NCI-H2227 (cell line): ENCODE data around the gene ARID3A.

Source experiments
- DNase-seq: peaks from one replicate; lab custom pipeline; 2025; ENCODE audit not compliant: unreplicated experiment; lab: John Stamatoyannopoulos, UW

ARID3A gene

DNA sequence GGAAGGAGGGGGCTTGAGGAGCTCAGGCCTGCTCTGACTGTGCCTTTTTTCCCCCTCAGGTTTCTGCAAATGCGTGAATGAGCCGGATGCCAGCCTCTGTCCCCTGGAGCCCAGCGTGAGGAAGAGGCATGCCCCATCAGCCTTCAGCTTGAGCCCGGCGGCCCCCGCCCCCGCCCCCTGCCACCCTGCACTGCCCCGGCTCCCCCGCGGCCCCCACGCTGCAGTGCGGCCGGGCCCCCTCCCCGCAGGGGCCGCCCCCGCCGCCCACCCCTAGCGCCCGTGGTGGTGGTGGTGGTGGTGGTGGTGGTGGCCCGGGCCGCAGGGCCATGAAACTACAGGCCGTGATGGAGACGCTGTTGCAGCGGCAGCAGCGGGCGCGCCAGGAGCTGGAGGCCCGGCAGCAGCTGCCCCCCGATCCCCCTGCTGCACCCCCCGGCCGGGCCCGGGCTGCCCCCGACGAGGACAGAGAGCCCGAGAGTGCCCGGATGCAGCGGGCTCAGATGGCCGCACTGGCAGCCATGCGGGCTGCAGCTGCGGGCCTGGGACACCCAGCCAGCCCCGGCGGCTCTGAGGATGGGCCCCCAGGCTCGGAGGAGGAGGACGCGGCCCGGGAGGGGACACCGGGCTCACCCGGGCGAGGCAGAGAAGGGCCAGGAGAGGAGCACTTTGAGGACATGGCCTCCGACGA, 3.5 kb downstream of the ARID3A start:
- DNase-seq: no peak

GRCh38 chr19:929891-930258, 4.0 kb downstream of the ARID3A start:
- no peak for DNase-seq

GRCh38 chr19:931860-932647, 6.2 kb downstream of the ARID3A start:
- DNase-seq: no peak

- DNase-seq: no peak
Observed at GRCh38 chr19:932648-933552, 7.1 kb downstream of the ARID3A start.

GRCh38 chr19:933553-933882, 7.7 kb downstream of the ARID3A start:
- no peak for DNase-seq

DNA sequence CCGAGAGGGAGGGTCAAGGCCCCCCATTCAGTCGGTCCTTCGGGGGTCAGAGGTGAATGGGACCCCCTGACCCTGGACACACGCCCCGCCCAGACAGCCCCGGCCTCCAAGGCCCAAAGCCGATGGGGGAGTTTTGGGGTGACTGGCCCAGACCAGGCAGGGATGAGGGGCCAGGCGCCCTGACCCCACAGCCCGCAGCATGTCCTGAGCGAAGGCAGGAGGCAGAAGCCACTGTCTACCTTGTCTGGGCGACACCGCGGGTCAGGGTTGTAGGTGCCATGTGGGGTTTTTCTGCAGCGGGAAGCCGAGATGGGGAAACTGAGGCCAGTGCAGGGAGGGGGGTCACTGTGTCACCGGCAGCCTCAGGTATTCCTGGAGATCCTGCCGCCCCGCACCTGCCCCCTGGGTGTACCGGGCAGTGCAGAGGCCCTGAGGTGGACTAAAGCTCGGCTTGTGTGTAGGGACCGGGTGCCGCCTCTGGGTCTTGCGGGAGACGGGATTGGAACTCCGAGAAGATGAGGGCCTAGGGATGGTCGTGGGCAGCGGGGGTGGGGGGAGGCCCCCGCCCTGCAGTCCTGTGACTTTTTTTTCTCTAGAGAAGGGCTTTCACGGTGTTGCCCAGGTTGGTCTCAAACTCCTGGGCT, 8.5 kb downstream of the ARID3A start:
- no peak for DNase-seq

GRCh38 chr19:934865-935479, 9.1 kb downstream of the ARID3A start:
- DNase-seq: no peak

DNA sequence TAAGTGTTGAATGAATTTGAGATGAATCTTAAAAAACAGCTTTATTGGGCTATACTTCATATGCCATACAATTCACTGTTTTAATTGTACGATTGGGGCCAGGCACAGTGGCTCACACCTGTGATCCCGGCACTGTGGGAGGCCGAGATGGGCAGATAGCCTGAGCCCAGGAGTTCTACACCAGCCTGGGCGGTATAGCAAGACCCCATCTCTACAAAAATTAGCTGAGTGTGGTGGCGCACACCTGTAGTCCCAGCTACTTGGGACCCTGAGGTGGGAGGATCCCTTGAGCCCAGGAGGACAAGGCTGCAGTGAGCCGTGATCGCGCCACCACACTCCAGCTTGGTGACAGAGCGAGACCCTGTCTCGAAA, 10.3 kb downstream of the ARID3A start:
- no peak for DNase-seq

DNA sequence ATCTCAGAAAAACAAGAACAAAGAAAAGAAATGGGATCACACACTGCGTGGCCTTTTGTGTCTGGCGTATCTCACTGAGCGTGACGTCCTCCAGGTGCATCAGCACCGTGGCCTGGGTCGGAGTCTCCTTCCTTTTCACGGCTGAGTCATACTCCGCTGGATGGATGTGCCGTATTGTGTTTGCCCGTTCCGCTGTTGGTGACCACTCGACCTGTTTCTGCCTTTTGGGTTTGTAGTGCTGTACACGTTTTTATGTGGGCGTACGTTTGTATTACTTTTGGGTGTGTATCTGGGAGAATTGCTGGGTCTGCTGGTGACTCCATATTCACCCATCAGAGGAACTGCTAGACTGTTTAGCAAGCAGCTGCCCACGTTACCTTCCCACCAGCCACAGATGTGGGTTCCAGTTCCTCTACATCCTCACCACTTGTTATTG, 11.4 kb downstream of the ARID3A start:
- no peak for DNase-seq

DNA sequence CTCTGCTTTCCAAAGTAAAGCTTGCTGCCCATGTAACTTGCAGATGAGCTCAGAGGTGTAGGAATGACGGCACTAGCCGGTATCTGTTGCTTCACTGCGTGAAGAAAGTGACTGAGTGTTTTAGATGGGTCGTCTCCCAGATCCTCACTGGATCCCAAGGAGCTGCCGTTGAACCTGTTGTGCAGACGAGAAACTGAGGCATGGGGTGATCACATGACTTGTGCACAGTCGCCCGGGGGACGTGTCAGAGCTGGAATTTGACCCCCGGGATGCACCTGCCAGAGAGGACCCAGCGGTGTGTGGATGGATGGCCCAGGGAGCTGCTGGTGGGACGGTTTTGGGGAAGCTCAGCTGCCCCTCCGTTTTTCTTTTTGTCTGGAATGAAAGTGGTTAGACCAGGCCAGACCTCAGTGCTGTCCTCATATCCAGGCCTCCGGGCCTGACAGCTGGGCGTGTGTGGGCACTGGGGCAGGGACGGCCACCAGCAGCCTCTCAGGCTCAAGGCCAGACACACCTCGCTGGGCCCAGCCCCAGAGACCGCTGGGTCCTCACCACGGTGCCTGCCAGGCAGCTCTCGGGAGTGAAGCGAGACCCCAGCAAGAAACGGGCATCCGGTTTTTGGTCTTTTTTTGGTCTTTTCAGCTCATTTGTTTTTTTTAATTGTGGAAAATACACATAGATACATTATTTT, 12.5 kb downstream of the ARID3A start:
- DNase-seq: no peak

DNA sequence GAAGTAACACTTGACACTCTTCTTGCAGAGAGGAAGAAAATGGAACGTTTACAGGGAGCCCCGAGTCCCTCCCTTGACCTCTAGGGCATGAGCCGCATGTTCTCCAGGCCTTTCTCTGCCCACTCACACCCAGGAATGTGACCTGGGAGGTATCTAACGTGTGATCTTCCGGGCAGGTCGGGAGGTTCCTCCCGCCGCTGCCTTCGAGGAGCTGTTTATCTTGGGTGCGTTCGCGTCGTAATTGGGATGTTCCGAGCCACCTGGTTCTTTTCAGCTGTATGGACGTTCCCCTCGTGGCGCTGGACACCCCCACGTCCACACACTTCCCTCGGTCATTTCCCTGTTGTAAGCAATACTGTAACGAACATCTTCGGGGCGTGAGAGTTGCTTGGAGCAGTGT, 13.6 kb downstream of the ARID3A start:
- no peak for DNase-seq

DNA sequence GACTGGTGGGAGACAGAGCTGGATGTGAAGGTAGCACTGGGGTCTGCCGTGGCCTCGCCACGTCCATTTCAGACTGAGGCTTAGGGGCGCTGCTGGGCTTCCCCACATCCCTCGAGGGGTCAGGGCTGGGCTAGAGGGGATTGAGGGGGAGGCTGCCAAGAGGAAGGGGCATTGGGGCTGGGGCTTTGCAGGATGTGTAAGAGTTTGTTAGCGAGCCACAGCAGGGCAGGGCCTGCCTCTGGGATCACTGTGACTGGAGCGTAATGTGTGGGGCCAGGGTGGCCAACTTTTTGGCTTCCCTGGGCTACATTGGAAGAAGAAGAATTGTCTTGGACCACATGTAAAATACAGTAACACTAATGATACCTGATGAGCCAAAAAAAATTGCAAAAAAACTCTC, 14.1 kb downstream of the ARID3A start:
- DNase-seq: no peak

- DNase-seq: peak; percentile 30
Observed at GRCh38 chr19:940591-941291, 14.9 kb downstream of the ARID3A start.

- no peak for DNase-seq
Observed at GRCh38 chr19:941292-942132, 15.7 kb downstream of the ARID3A start.

DNA sequence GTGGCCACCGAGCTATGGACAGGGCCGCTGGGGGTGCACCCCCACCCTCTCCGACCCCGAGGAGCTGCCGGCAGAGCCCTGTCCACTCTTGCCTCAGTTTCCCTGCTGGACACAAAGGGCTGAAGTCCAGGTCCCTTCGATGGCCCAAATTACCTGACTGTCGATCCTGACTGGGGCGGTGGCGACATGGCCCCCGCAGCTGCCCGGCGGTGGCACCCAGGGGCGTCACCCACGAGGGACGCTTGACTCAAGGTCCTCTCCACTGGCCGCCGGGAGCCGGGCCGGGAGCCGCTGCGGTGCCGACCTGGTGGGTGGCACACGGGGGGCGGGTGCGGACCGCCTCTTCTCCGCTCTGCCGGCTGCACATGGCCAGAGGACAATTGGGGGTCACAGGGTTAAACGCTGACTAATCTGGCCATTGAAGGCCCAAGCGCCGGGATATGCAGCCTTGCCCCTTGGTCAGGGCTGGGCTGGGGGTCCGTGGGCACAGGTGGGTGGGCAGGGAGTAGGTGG, 16.4 kb downstream of the ARID3A start:
- DNase-seq: no peak

GRCh38 chr19:943551-944170, 17.8 kb downstream of the ARID3A start:
- no peak for DNase-seq

DNA sequence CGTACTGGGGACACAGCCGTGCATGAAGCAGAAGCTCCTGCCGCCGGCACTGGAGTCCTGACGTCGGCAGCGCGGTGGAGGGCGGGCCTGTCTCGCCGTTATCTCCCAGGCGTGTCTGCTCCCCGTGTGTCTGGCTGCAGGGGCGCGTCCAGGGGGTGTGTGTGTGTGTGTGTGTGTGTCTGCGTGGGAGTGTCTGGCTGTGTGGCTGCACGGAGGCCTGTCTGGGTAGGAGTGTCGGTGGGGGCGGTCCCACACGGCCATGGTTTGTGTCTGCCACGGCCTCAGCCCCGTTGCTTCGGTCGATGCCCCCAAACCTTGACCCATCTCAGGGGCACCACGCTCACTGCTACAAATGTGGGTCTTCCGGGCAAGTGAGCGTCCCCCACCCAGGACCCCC, 18.3 kb downstream of the ARID3A start:
- DNase-seq: peak; percentile 46

- peak; percentile 59 for DNase-seq
Observed at GRCh38 chr19:944663-945241, 18.9 kb downstream of the ARID3A start.
